ENCODE measurements around the gene ZNF587. TPM values are rescaled to one million over a fixed set of nuclear protein-coding genes. Genes with fewer than 3 reads are reported as not detected.
A peak's percentile ranks its signal among the peaks of the same experiment; 100 is the strongest.

The ZNF587 gene
- total and polyA plus RNA-seq, 10 of the 15 experiments (the other 5 are each of a cell fraction or from before 2014, with no cell fraction given), result 1.9 to 27.8 (median 13.5) TPM

DNA sequence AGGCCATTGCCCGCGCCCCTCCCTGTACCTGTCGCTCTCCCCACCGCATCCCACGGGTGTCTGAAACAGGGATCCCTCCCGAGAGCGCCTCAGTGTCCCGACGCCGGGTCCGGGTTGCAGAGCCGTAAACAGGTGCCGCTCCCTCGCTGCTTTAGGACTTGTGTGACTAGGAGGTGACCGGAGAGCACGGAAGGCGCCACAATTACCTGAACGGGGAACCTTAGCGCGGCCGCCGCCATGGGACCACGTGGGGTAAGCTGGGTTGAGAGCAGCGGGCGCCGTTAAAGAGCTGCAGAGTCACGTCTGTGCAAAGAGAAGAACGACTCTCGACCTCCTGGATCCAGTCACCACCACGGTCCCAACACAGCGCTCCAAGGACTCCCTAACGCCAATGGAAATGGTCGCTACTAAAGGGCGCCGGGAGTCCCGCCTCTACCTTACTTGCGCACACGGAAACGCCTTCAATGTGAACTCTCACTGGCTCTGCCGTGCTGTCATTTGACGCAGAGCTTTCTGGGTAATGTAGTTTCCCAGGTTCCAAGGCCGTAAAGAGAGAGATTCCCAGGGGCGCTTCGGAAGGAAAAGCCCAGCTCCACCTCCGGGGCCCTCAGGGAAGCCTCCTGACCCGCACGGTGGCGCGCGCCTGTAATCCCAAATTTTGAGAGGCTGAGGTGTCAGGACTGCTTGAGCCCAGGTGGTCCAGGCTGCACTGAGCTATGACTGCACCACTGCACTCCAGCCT is 35.0 kb upstream of the ZNF587 start, which contains the start of gene ZNF552 (continued):
- TF ChIP-seq, protein P1, sequence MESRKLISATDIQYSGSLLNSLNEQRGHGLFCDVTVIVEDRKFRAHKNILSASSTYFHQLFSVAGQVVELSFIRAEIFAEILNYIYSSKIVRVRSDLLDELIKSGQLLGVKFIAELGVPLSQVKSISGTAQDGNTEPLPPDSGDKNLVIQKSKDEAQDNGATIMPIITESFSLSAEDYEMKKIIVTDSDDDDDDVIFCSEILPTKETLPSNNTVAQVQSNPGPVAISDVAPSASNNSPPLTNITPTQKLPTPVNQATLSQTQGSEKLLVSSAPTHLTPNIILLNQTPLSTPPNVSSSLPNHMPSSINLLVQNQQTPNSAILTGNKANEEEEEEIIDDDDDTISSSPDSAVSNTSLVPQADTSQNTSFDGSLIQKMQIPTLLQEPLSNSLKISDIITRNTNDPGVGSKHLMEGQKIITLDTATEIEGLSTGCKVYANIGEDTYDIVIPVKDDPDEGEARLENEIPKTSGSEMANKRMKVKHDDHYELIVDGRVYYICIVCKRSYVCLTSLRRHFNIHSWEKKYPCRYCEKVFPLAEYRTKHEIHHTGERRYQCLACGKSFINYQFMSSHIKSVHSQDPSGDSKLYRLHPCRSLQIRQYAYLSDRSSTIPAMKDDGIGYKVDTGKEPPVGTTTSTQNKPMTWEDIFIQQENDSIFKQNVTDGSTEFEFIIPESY (IDR thresholded peaks at IDR 0.05), result no peak; the same call in 1 of the 2 replicates
- TF ChIP-seq PBX3 (IDR thresholded peaks at IDR 0.05; ENCODE audit: insufficient replicate concordance, low read depth, low read length), result peak; percentile 94
- TF ChIP-seq EGR1 (IDR thresholded peaks at IDR 0.05; ENCODE audit: borderline replicate concordance in 1 of 2, low read depth in 2 of 2, low read length in 2 of 2), result no peak
- peak; percentile 62; the same call in 1 of the 2 replicates for TF ChIP-seq NKRF (conservative IDR thresholded peaks at IDR 0.05)
- TF ChIP-seq HCFC1 (IDR thresholded peaks at IDR 0.05; ENCODE audit: low read length), result peak; percentile 92
- TF ChIP-seq MTA3 (IDR thresholded peaks at IDR 0.05; ENCODE audit: borderline replicate concordance, low read length), result no peak
- no peak for TF ChIP-seq CEBPB (IDR thresholded peaks at IDR 0.05; ENCODE audit: borderline replicate concordance in 1 of 2, low read depth in 2 of 2, low read length in 2 of 2)
- TF ChIP-seq, protein P2, sequence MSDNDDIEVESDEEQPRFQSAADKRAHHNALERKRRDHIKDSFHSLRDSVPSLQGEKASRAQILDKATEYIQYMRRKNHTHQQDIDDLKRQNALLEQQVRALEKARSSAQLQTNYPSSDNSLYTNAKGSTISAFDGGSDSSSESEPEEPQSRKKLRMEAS (IDR thresholded peaks at IDR 0.05; ENCODE audit: low read depth, low read length), result 0 out of 2 replicates have a peak, but pooled peaks have one; percentile 31
- TF ChIP-seq SIN3A (IDR thresholded peaks at IDR 0.05; ENCODE audit: low read depth, low read length), result peak; percentile 61; the same call in 1 of the 2 replicates
- TF ChIP-seq CBFB (IDR thresholded peaks at IDR 0.05; ENCODE audit: low read depth), result no peak
- TF ChIP-seq KDM1A (IDR thresholded peaks at IDR 0.05; ENCODE audit: borderline replicate concordance), result no peak
- no peak for TF ChIP-seq ZNF217 (IDR thresholded peaks at IDR 0.05)
- TF ChIP-seq RB1 (IDR thresholded peaks at IDR 0.05; ENCODE audit: borderline replicate concordance), result peak; percentile 85; the same call in 1 of the 2 replicates
- peak; percentile 90 for TF ChIP-seq CREM (IDR thresholded peaks at IDR 0.05; ENCODE audit: low read depth)
- TF ChIP-seq NFIC (IDR thresholded peaks at IDR 0.05; ENCODE audit: low read depth, low read length), result no peak
- 0 out of 2 replicates have a peak, but pooled peaks have one; percentile 19 for TF ChIP-seq NR2F1 (conservative IDR thresholded peaks at IDR 0.05)
- TF ChIP-seq E4F1 (IDR thresholded peaks at IDR 0.05; ENCODE audit: borderline replicate concordance, partially characterized antibody), result peak; percentile 90
- no peak for TF ChIP-seq SMC3 (IDR thresholded peaks at IDR 0.05; ENCODE audit: borderline replicate concordance, low read length)
- TF ChIP-seq PAX5 (IDR thresholded peaks at IDR 0.05; ENCODE audit: borderline replicate concordance, low read depth, low read length), result no peak
- peak; percentile 90 for TF ChIP-seq SP1 (IDR thresholded peaks at IDR 0.05; ENCODE audit: low read depth, low read length)
- peak; percentile 93 for TF ChIP-seq CREB1 (IDR thresholded peaks at IDR 0.05; ENCODE audit: low read depth)
- no peak for TF ChIP-seq BRCA1 (IDR thresholded peaks at IDR 0.05; ENCODE audit: low read depth, low read length)
- no peak for TF ChIP-seq KAT2A (conservative IDR thresholded peaks at IDR 0.05; ENCODE audit: control insufficient read depth, low read depth, low read length)

Data from GM12878 (cell line).